Mesenchymal stem cell (in vitro differentiated cells and primary cell): Measurements from ENCODE around the gene CLIC5.

ENCODE experiments used
- DNase-seq: peaks from one replicate; pipeline ENCODE4 v3.0.0-alpha.2; 2013
- H2AFZ ChIP-seq: one replicate; pipeline ENCODE4 v1.6.1; 2013; ENCODE audit warnings: low read depth, mild to moderate bottlenecking, control low read depth, inconsistent platforms, low read length, moderate library complexity
- H2AK5ac ChIP-seq: 2 replicates; pipeline ENCODE4 v1.6.1; 2013; ENCODE audit warnings: low read length, moderate library complexity, mild to moderate bottlenecking, inconsistent platforms; ENCODE audit not compliant: severe bottlenecking
- H2BK120ac ChIP-seq: one replicate; pipeline ENCODE4 v1.6.1; 2013; ENCODE audit warnings: low read depth, mild to moderate bottlenecking, inconsistent platforms, low read length, moderate library complexity
- H2BK12ac ChIP-seq, 2 experiments: one replicate each; pipeline ENCODE4 v1.6.1; 2013; ENCODE audit warnings: inconsistent platforms in 2 of 2, low read length in 2 of 2, mild to moderate bottlenecking in 2 of 2, moderate library complexity in 2 of 2, control low read depth in 1 of 2
- H2BK15ac ChIP-seq: one replicate; pipeline ENCODE4 v1.6.1; 2013; ENCODE audit warnings: mild to moderate bottlenecking, low read depth, inconsistent platforms; ENCODE audit not compliant: poor library complexity, severe bottlenecking
- H2BK5ac ChIP-seq: 2 replicates; pipeline ENCODE4 v1.6.1; 2013; ENCODE audit warnings: low read depth, mild to moderate bottlenecking, low read length, control low read depth, inconsistent platforms; ENCODE audit not compliant: poor library complexity, severe bottlenecking
- H3K14ac ChIP-seq, 2 experiments: one replicate each; pipeline ENCODE4 v1.6.1; 2013; ENCODE audit warnings: inconsistent platforms in 2 of 2, low read length in 2 of 2, control low read depth in 1 of 2, mild to moderate bottlenecking in 1 of 2, moderate library complexity in 1 of 2
- H3K18ac ChIP-seq, 2 experiments: one replicate each; pipeline ENCODE4 v1.6.1; 2013; ENCODE audit warnings: inconsistent platforms in 2 of 2, low read length in 2 of 2, control low read depth in 1 of 2, low read depth in 1 of 2, mild to moderate bottlenecking in 1 of 2
- H3K23ac ChIP-seq, 2 experiments: one replicate each; pipeline ENCODE4 v1.6.1; 2013; ENCODE audit warnings: inconsistent platforms in 2 of 2, low read length in 2 of 2, mild to moderate bottlenecking in 2 of 2, moderate library complexity in 2 of 2, control low read depth in 1 of 2
- H3K27ac ChIP-seq: 2 replicates; pipeline ENCODE4 v1.5.1; 2013; ENCODE audit warnings: mild to moderate bottlenecking, moderate library complexity, low read length, control low read depth, inconsistent platforms; ENCODE audit not compliant: poor library complexity, severe bottlenecking
- H3K27me3 ChIP-seq, 2 experiments: 2 replicates each; pipeline versions ENCODE4 v1.6.1 to v1.7.0; 2013; ENCODE audit warnings: low read length in 2 of 2, mild to moderate bottlenecking in 2 of 2, moderate library complexity in 2 of 2, control low read depth in 1 of 2, inconsistent platforms in 1 of 2; ENCODE audit not compliant: control insufficient read depth in 1 of 2, insufficient read depth in 1 of 2
- H3K36me3 ChIP-seq, 2 experiments: 2 replicates each; pipeline versions ENCODE4 v1.6.1 to v1.7.0; 2013; ENCODE audit warnings: low read length in 2 of 2, control low read depth in 1 of 2, inconsistent platforms in 1 of 2, low read depth in 1 of 2, mild to moderate bottlenecking in 1 of 2; ENCODE audit not compliant: insufficient read depth in 2 of 2, control insufficient read depth in 1 of 2
- H3K4ac ChIP-seq, 2 experiments: one replicate each; pipeline ENCODE4 v1.6.1; 2013; ENCODE audit warnings: inconsistent platforms in 2 of 2, low read length in 2 of 2, mild to moderate bottlenecking in 2 of 2, moderate library complexity in 2 of 2, control low read depth in 1 of 2, low read depth in 1 of 2
- H3K4me1 ChIP-seq: 2 replicates; pipeline ENCODE4 v1.6.1; 2013; ENCODE audit warnings: low read depth, low read length, control low read depth; ENCODE audit not compliant: control insufficient read depth, insufficient read depth
- H3K4me2 ChIP-seq: 2 replicates; pipeline ENCODE4 v1.6.1; 2013; ENCODE audit warnings: low read length, mild to moderate bottlenecking, inconsistent platforms; ENCODE audit not compliant: poor library complexity, severe bottlenecking
- H3K4me3 ChIP-seq, 2 experiments: 2 replicates each; pipeline versions ENCODE4 v1.5.1 to v1.7.0; 2013; ENCODE audit warnings: low read length in 2 of 2, mild to moderate bottlenecking in 2 of 2, control low read depth in 1 of 2, low read depth in 1 of 2; ENCODE audit not compliant: insufficient read depth in 1 of 2
- H3K79me1 ChIP-seq: replicated peaks from 2 replicates; pipeline ENCODE4 v1.6.1; 2013; ENCODE audit warnings: mild to moderate bottlenecking, control low read depth, low read length, inconsistent platforms; ENCODE audit not compliant: poor library complexity, severe bottlenecking
- H3K9ac ChIP-seq: 2 replicates; pipeline ENCODE4 v1.7.0; 2013; ENCODE audit warnings: mild to moderate bottlenecking, low read length, moderate library complexity
- H3K9me3 ChIP-seq: 2 replicates; pipeline ENCODE4 v1.7.0; 2013; ENCODE audit warnings: mild to moderate bottlenecking, low read length; ENCODE audit not compliant: control insufficient read depth
- H4K8ac ChIP-seq: one replicate; pipeline ENCODE4 v1.6.1; 2013; ENCODE audit warnings: inconsistent platforms, mild to moderate bottlenecking, low read length, moderate library complexity
- H4K91ac ChIP-seq: one replicate; pipeline ENCODE4 v1.6.1; 2013; ENCODE audit warnings: mild to moderate bottlenecking, low read length, inconsistent platforms
- WGBS: methylation state at CpG from one replicate; pipeline ENCODE4 v1.1.7; 2013; ENCODE audit warnings: mixed read lengths; 5-methylcytosine and 5-hydroxymethylcytosine counted together

CLIC5 gene

GRCh38 chr6:45836984-45837383 lies 178.7 kb downstream of the CLIC5 start:
- no peak overlapping the region for H3K18ac ChIP-seq
- no peak overlapping the region for H3K23ac ChIP-seq
- WGBS: 90% methylated on average over 5 of the region's 5 CpGs
- H2BK15ac ChIP-seq: no peak overlapping the region
- no peak overlapping the region for H4K8ac ChIP-seq
- no peak overlapping the region for H3K4me2 ChIP-seq
- H2AFZ ChIP-seq: no peak overlapping the region
- H4K91ac ChIP-seq: no peak overlapping the region
- H2BK5ac ChIP-seq: no peak overlapping the region
- H3K9me3 ChIP-seq: no peaks in the 10 kb centered on the region
- no peaks in the 10 kb centered on the region for H3K79me1 ChIP-seq
- H3K27me3 ChIP-seq: peaks cover 0 to 6% of the 10 kb centered on the region in 2 experiments
- no peak overlapping the region for H2BK12ac ChIP-seq
- H3K4ac ChIP-seq: no peak overlapping the region
- H3K9ac ChIP-seq: no peak overlapping the region
- peaks cover 4% of the 10 kb centered on the region for H3K4me1 ChIP-seq
- no peaks in the 10 kb centered on the region for H3K36me3 ChIP-seq
- no peak overlapping the region for H3K27ac ChIP-seq
- no peak overlapping the region for H2BK120ac ChIP-seq
- no peak overlapping the region for H2AK5ac ChIP-seq
- H3K4me3 ChIP-seq: no peak overlapping the region
- H3K14ac ChIP-seq: no peak overlapping the region
- DNase-seq: no peak

DNA sequence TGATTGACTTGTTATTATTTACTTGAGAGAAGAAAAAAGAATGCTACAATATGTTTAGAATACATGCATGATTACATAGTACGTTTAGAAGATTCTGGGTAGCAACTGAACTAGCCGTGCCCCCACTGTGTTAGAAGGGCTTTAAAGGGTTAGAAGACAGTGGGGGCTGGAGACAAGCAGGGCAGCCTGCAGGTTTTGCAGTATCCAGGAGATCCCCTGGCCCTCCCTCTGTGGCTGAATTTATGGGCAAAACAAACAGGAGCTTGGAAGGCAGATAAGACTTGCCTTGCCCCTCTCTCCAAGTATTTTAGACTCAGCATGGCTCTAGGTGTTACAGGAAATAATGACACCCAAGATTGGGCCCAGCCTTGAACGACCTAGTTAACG lies 179.2 kb downstream of the CLIC5 start:
- H3K4me3 ChIP-seq: no peak overlapping the region
- no peak overlapping the region for H4K91ac ChIP-seq
- H2AK5ac ChIP-seq: peak overlapping the region; percentile 34
- 61% methylated on average over 3 of the region's 4 CpGs for WGBS
- no peak overlapping the region for H3K4me2 ChIP-seq
- peaks cover 4% of the 10 kb centered on the region for H3K4me1 ChIP-seq
- H3K27ac ChIP-seq: no peak overlapping the region
- H2BK5ac ChIP-seq: no peak overlapping the region
- no peak for DNase-seq
- H3K79me1 ChIP-seq: no peaks in the 10 kb centered on the region
- H3K9me3 ChIP-seq: no peaks in the 10 kb centered on the region
- no peak overlapping the region for H2BK15ac ChIP-seq
- H3K23ac ChIP-seq: no peak overlapping the region
- H2BK120ac ChIP-seq: no peak overlapping the region
- no peak overlapping the region for H3K14ac ChIP-seq
- no peak overlapping the region for H4K8ac ChIP-seq
- no peak overlapping the region for H3K4ac ChIP-seq
- H2BK12ac ChIP-seq: no peak overlapping the region
- no peaks in the 10 kb centered on the region for H3K36me3 ChIP-seq
- H3K18ac ChIP-seq: no peak overlapping the region
- no peak overlapping the region for H3K9ac ChIP-seq
- H2AFZ ChIP-seq: no peak overlapping the region
- H3K27me3 ChIP-seq: peaks cover 0 to 6% of the 10 kb centered on the region in 2 experiments

GRCh38 chr6:45835721-45836437 lies 179.8 kb downstream of the CLIC5 start:
- H3K9ac ChIP-seq: no peak overlapping the region
- no peak overlapping the region for H3K4me2 ChIP-seq
- no peak overlapping the region for H2BK120ac ChIP-seq
- no peak overlapping the region for H3K4me3 ChIP-seq
- H3K9me3 ChIP-seq: no peaks in the 10 kb centered on the region
- H3K23ac ChIP-seq: no peak overlapping the region
- no peak overlapping the region for H2BK12ac ChIP-seq
- H3K14ac ChIP-seq: no peak overlapping the region
- H2BK15ac ChIP-seq: no peak overlapping the region
- 85% methylated on average over 4 of the region's 4 CpGs for WGBS
- no peak overlapping the region for H2AFZ ChIP-seq
- H3K27ac ChIP-seq: peak overlapping the region; percentile 59
- H4K8ac ChIP-seq: no peak overlapping the region
- H2BK5ac ChIP-seq: no peak overlapping the region
- no peak overlapping the region for H2AK5ac ChIP-seq
- no peak overlapping the region for H4K91ac ChIP-seq
- DNase-seq: no peak
- no peak overlapping the region for H3K4ac ChIP-seq
- peaks cover 4% of the 10 kb centered on the region for H3K4me1 ChIP-seq
- H3K36me3 ChIP-seq: no peaks in the 10 kb centered on the region
- no peak overlapping the region for H3K18ac ChIP-seq
- H3K27me3 ChIP-seq: peaks cover 0 to 6% of the 10 kb centered on the region in 2 experiments
- no peaks in the 10 kb centered on the region for H3K79me1 ChIP-seq

DNA sequence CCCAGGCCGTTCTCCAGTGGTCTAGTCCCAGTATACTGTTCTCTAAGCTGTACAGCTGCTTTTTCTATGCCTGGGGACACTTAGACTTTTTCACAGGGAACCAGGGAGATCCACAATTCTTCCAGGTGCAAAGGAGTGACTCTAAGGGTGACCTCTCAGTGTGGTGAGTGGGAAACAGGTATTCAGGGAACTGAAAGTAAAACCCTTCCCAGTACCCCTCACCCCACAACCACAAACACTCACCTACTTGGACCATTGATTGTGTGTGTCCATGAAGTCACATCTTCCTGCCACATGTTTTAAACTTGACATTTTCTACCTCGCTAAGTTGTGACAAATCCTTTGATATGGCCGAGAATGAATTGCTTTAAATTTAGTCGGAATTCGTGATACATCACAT lies 183.6 kb downstream of the CLIC5 start:
- H2BK12ac ChIP-seq: no peak overlapping the region
- 95% methylated on average over 5 of the region's 5 CpGs for WGBS
- no peaks in the 10 kb centered on the region for H3K36me3 ChIP-seq
- peaks cover 7% of the 10 kb centered on the region for H3K4me1 ChIP-seq
- H3K14ac ChIP-seq: no peak overlapping the region
- H4K91ac ChIP-seq: no peak overlapping the region
- no peak overlapping the region for H2BK5ac ChIP-seq
- H2BK120ac ChIP-seq: no peak overlapping the region
- no peak overlapping the region for H3K27ac ChIP-seq
- no peak overlapping the region for H3K4ac ChIP-seq
- no peaks in the 10 kb centered on the region for H3K9me3 ChIP-seq
- no peak overlapping the region for H4K8ac ChIP-seq
- H3K9ac ChIP-seq: no peak overlapping the region
- no peak for DNase-seq
- no peak overlapping the region for H3K4me3 ChIP-seq
- peaks cover 0 to 3% of the 10 kb centered on the region in 2 experiments for H3K27me3 ChIP-seq
- no peak overlapping the region for H3K4me2 ChIP-seq
- H3K18ac ChIP-seq: no peak overlapping the region
- no peak overlapping the region for H2AK5ac ChIP-seq
- no peak overlapping the region for H3K23ac ChIP-seq
- H2BK15ac ChIP-seq: no peak overlapping the region
- H2AFZ ChIP-seq: no peak overlapping the region
- H3K79me1 ChIP-seq: no peaks in the 10 kb centered on the region
